IPS DF 6.9 (cell line): Measurements from ENCODE around the gene EFCC1.

Experiments
- DNase-seq: peaks from one replicate; pipeline ENCODE4 v3.0.0-alpha.2; 2013; ENCODE audit warnings: low read depth, low spot score
- H3K27ac ChIP-seq: one replicate; pipeline ENCODE4 v1.5.1; 2013; ENCODE audit warnings: low read length, control low read depth
- H3K27me3 ChIP-seq: 2 replicates; pipeline ENCODE4 v1.6.1; 2013; ENCODE audit warnings: mild to moderate bottlenecking, low read length; ENCODE audit not compliant: control insufficient read depth, insufficient read depth
- H3K36me3 ChIP-seq: 2 replicates; pipeline ENCODE4 v1.6.1; 2013; ENCODE audit warnings: low read length; ENCODE audit not compliant: control insufficient read depth, insufficient read depth
- H3K4me1 ChIP-seq: 2 replicates; pipeline ENCODE4 v1.6.1; 2013; ENCODE audit warnings: low read length; ENCODE audit not compliant: control insufficient read depth, insufficient read depth
- H3K4me3 ChIP-seq: 2 replicates; pipeline ENCODE4 v1.5.1; 2013; ENCODE audit warnings: mild to moderate bottlenecking, low read length
- H3K9me3 ChIP-seq: 2 replicates; pipeline ENCODE4 v1.6.1; 2013; ENCODE audit warnings: low read length, inconsistent platforms; ENCODE audit not compliant: control insufficient read depth, insufficient read depth
- WGBS: extraction: QIAGEN DNeasy Blood & Tissue Kit; methylation state at CpG from one replicate; pipeline ENCODE4 v1.1.7; 2013; ENCODE audit warnings: mixed read lengths, missing lambda C conversion rate; ENCODE audit not compliant: insufficient read length, insufficient coverage; 5-methylcytosine and 5-hydroxymethylcytosine counted together

Gene EFCC1

GRCh38 chr3:129033633-129034321 is 32.7 kb downstream of the EFCC1 start:
- no peak for DNase-seq
- H3K9me3 ChIP-seq = no peaks in the 10 kb centered on the region
- H3K4me1 ChIP-seq = no peaks in the 10 kb centered on the region
- H3K4me3 ChIP-seq = no peak overlapping the region
- no peak overlapping the region for H3K27ac ChIP-seq
- H3K36me3 ChIP-seq = no peaks in the 10 kb centered on the region
- H3K27me3 ChIP-seq = no peaks in the 10 kb centered on the region
- no CpG with 5 or more reads among the region's 12 CpGs for WGBS

- H3K27ac ChIP-seq = no peak overlapping the region
- H3K9me3 ChIP-seq = no peaks in the 10 kb centered on the region
- H3K36me3 ChIP-seq = no peaks in the 10 kb centered on the region
- no peak for DNase-seq
- H3K4me3 ChIP-seq = no peak overlapping the region
- WGBS = no CpG with 5 or more reads among the region's 6 CpGs
- peaks cover 1% of the 10 kb centered on the region; the same call in 1 of the 2 replicates for H3K4me1 ChIP-seq
- no peaks in the 10 kb centered on the region for H3K27me3 ChIP-seq
These were observed 33.5 kb downstream of the EFCC1 start for GRCh38 chr3:129034642-129035041.

GRCh38 chr3:129035360-129036221 is 34.5 kb downstream of the EFCC1 start:
- Histone ChIP-seq H3K4me1 (peaks cover 1% of the 10 kb centered on the region; the same call in 1 of the 2 replicates), H3K27ac (no peak overlapping the region), H3K27me3 (no peaks in the 10 kb centered on the region), H3K36me3 (no peaks in the 10 kb centered on the region), H3K4me3 (no peak overlapping the region), H3K9me3 (no peaks in the 10 kb centered on the region)
- no CpG with 5 or more reads among the region's 11 CpGs for WGBS
- no peak for DNase-seq

GRCh38 chr3:129036222-129037092 is 35.4 kb downstream of the EFCC1 start:
- H3K27ac ChIP-seq = no peak overlapping the region
- no peak for DNase-seq
- peaks cover 3% of the 10 kb centered on the region; the same call in 1 of the 2 replicates for H3K4me1 ChIP-seq
- H3K4me3 ChIP-seq = no peak overlapping the region
- no peaks in the 10 kb centered on the region for H3K9me3 ChIP-seq
- H3K27me3 ChIP-seq = no peaks in the 10 kb centered on the region
- H3K36me3 ChIP-seq = no peaks in the 10 kb centered on the region
- WGBS = no CpG with 5 or more reads among the region's 10 CpGs

- Histone ChIP-seq H3K4me3 (no peak overlapping the region), H3K4me1 (peaks cover 3% of the 10 kb centered on the region; the same call in 1 of the 2 replicates), H3K9me3 (no peaks in the 10 kb centered on the region), H3K27me3 (no peaks in the 10 kb centered on the region), H3K36me3 (no peaks in the 10 kb centered on the region), H3K27ac (no peak overlapping the region)
- no peak for DNase-seq
- WGBS = no CpG with 5 or more reads among the region's 2 CpGs
These were observed 36.0 kb downstream of the EFCC1 start for GRCh38 chr3:129037093-129037419.

- no CpG with 5 or more reads among the region's 10 CpGs for WGBS
- DNase-seq = no peak
- H3K4me1 ChIP-seq = peaks cover 3% of the 10 kb centered on the region; the same call in 1 of the 2 replicates
- no peaks in the 10 kb centered on the region for H3K36me3 ChIP-seq
- no peak overlapping the region for H3K27ac ChIP-seq
- no peaks in the 10 kb centered on the region for H3K9me3 ChIP-seq
- no peak overlapping the region for H3K4me3 ChIP-seq
- no peaks in the 10 kb centered on the region for H3K27me3 ChIP-seq
These were observed 37.2 kb downstream of the EFCC1 start for GRCh38 chr3:129038121-129038855.

- no peaks in the 10 kb centered on the region for H3K9me3 ChIP-seq
These were observed 38.4 kb downstream of the EFCC1 start for GRCh38 chr3:129039271-129040038.

GRCh38 chr3:129040039-129040336 is 38.9 kb downstream of the EFCC1 start:
- Histone ChIP-seq H3K36me3 (no peaks in the 10 kb centered on the region), H3K4me3 (no peak overlapping the region), H3K9me3 (no peaks in the 10 kb centered on the region), H3K27me3 (no peaks in the 10 kb centered on the region), H3K27ac (no peak overlapping the region), H3K4me1 (peaks cover 3% of the 10 kb centered on the region; the same call in 1 of the 2 replicates)
- WGBS = no CpG with 5 or more reads among the region's 3 CpGs
- no peak for DNase-seq

More at GRCh38 chr3:129039271-129040038, 38.4 kb downstream of the EFCC1 start:
- Histone ChIP-seq H3K27me3 (no peaks in the 10 kb centered on the region), H3K4me3 (no peak overlapping the region), H3K4me1 (peaks cover 3% of the 10 kb centered on the region; the same call in 1 of the 2 replicates), H3K27ac (no peak overlapping the region), H3K36me3 (no peaks in the 10 kb centered on the region)
- no CpG with 5 or more reads among the region's 14 CpGs for WGBS
- DNase-seq = no peak

GRCh38 chr3:129040579-129041300 is 39.6 kb downstream of the EFCC1 start:
- peaks cover 3% of the 10 kb centered on the region; the same call in 1 of the 2 replicates for H3K4me1 ChIP-seq
- no peak overlapping the region for H3K4me3 ChIP-seq
- DNase-seq = no peak
- no CpG with 5 or more reads among the region's 15 CpGs for WGBS
- no peaks in the 10 kb centered on the region for H3K36me3 ChIP-seq
- no peak overlapping the region for H3K27ac ChIP-seq
- H3K9me3 ChIP-seq = no peaks in the 10 kb centered on the region
- no peaks in the 10 kb centered on the region for H3K27me3 ChIP-seq
